Camera-type eye (tissue), 1 donor: ENCODE data around the gene MLST8. TPM values are rescaled to one million over a fixed set of nuclear protein-coding genes. Genes with fewer than 3 reads are reported as not detected.

ENCODE experiments used
- total RNA-seq: library from RNA; depleted of rRNA; stranded (reverse); fragments of >200 nt; gene quantifications from one replicate; pipeline ENCODE4 v1.2.3, GENCODE V29; 2014

MLST8 gene
- 34.4 TPM for total RNA-seq

GRCh38 chr16:2205104-2205966 lies at the start of gene MLST8:
Gene MLST8, plus strand, starts transcription at chr16:2205454. Its CDS starts 632 bp downstream, at chr16:2206086.

GRCh38 chr16:2196162-2196980 lies 8.9 kb upstream of the MLST8 start, which contains the start of gene CASKIN1:
Gene CASKIN1, minus strand, starts transcription at chr16:2196605. Its CDS starts 173 bp downstream, at chr16:2196432.

GRCh38 chr16:2210386-2211365 lies 5.4 kb downstream of the MLST8 start, which contains the start of gene BRICD5:
Gene BRICD5, minus strand, starts transcription at chr16:2210863. Its CDS starts 30 bp downstream, at chr16:2210833.

GRCh38 chr16:2214719-2214968 lies 9.4 kb downstream of the MLST8 start, which contains the start of gene PGP:
Gene PGP, minus strand, starts transcription at chr16:2214840. Its CDS starts 63 bp downstream, at chr16:2214777.

GRCh38 chr16:2223221-2223941 lies 18.1 kb downstream of the MLST8 start, which contains the start of gene E4F1:
Gene E4F1, plus strand, starts transcription at chr16:2223591. Its CDS starts 23 bp downstream, at chr16:2223614.

GRCh38 chr16:2236337-2237101 lies 31.3 kb downstream of the MLST8 start, which contains the start of gene DNASE1L2:
Gene DNASE1L2, plus strand, starts transcription at chr16:2236444. Its CDS starts 373 bp downstream, at chr16:2236817.

GRCh38 chr16:2251296-2252111 lies 46.2 kb downstream of the MLST8 start, which contains the start of gene ECI1:
Gene ECI1, minus strand, starts transcription at chr16:2251587. Its CDS starts 21 bp downstream, at chr16:2251566.

Other genes with a start within 250 kb of the MLST8 start
- gene NDUFB10, start 245.9 kb upstream of the MLST8 start, total RNA-seq: 71.7 TPM
- gene RPS2, start 240.6 kb upstream of the MLST8 start, total RNA-seq: 801 TPM
- not detected for gene RNF151, start 238.6 kb upstream of the MLST8 start, total RNA-seq
- 32.0 TPM for gene TBL3, start 233.4 kb upstream of the MLST8 start, total RNA-seq
- gene NOXO1, start 224.0 kb upstream of the MLST8 start, total RNA-seq: 0.55 TPM
- gene GFER, start 221.3 kb upstream of the MLST8 start, total RNA-seq: 14.7 TPM
- 6.5 TPM for gene SYNGR3, start 215.5 kb upstream of the MLST8 start, total RNA-seq
- 20.3 TPM for gene ZNF598, start 195.6 kb upstream of the MLST8 start, total RNA-seq
- 2.0 TPM for gene NPW, start 185.7 kb upstream of the MLST8 start, total RNA-seq
- gene NHERF2, start 178.6 kb upstream of the MLST8 start, total RNA-seq: 36.8 TPM
- gene NTHL1, start 157.6 kb upstream of the MLST8 start, total RNA-seq: 17.2 TPM
- 103 TPM for gene TSC2, start 157.5 kb upstream of the MLST8 start, total RNA-seq
- gene PKD1, start 69.6 kb upstream of the MLST8 start, total RNA-seq: 195 TPM
- 6.1 TPM for gene RAB26, start 56.8 kb upstream of the MLST8 start, total RNA-seq
- gene TRAF7, start 49.7 kb upstream of the MLST8 start, total RNA-seq: 38.7 TPM
- gene CASKIN1, start 8.8 kb upstream of the MLST8 start, total RNA-seq: 7.3 TPM
- 12.3 TPM for gene BRICD5, start 5.4 kb downstream of the MLST8 start, total RNA-seq
- 15.1 TPM for gene PGP, start 9.4 kb downstream of the MLST8 start, total RNA-seq
- 37.4 TPM for gene E4F1, start 18.1 kb downstream of the MLST8 start, total RNA-seq
- gene DNASE1L2, start 31.0 kb downstream of the MLST8 start, total RNA-seq: 1.2 TPM
- gene ECI1, start 46.1 kb downstream of the MLST8 start, total RNA-seq: 40.5 TPM
- 117 TPM for gene RNPS1, start 62.7 kb downstream of the MLST8 start, total RNA-seq
- gene ABCA3, start 135.3 kb downstream of the MLST8 start, total RNA-seq: 25.3 TPM
- 10.2 TPM for gene CCNF, start 224.0 kb downstream of the MLST8 start, total RNA-seq